Measurements from ENCODE around the gene UCN3.
"Not testable (repeated sequence)": the region's sequence is repeated elsewhere in the genome, so short reads cannot be mapped to it uniquely, and the experiment has no call there.

UCN3 gene

DNA sequence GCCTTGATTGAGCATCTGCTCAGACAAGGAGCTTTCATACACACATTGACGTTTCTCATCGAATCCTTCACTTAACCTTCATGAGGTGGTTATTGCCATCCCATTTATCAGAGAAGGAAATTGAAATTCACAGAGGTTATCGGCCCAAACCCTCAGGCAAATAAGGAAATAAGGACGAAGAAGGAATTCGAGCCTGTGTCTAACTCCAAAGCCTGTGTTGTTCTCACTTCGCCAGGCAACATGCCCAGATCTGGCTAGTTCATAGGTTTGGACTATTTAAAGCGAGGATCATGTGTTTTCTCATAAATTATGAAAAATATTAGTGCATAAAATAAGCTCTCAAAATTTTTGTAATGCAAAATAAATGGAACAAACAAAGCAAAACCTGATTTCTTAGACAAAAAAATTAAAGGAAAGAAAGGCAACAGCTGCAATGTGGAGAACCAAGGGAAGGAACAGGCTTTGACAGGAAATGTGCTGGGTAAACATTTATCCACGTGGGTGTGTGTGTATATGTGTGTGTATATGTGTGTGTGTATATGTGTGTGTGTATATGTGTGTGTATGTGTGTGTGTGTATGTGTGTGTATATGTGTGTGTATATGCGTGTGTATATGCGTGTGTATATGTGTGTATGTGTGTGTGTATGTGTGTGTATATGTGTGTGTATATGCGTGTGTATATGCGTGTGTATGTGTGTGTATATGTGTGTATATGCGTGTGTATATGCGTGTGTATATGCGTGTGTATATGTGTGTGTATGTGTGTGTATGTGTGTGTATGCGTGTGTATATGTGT is 4.8 kb downstream of the UCN3 start:
- no peak for DNase-seq (ENCODE audit: low read depth in 2 of 2)

DNA sequence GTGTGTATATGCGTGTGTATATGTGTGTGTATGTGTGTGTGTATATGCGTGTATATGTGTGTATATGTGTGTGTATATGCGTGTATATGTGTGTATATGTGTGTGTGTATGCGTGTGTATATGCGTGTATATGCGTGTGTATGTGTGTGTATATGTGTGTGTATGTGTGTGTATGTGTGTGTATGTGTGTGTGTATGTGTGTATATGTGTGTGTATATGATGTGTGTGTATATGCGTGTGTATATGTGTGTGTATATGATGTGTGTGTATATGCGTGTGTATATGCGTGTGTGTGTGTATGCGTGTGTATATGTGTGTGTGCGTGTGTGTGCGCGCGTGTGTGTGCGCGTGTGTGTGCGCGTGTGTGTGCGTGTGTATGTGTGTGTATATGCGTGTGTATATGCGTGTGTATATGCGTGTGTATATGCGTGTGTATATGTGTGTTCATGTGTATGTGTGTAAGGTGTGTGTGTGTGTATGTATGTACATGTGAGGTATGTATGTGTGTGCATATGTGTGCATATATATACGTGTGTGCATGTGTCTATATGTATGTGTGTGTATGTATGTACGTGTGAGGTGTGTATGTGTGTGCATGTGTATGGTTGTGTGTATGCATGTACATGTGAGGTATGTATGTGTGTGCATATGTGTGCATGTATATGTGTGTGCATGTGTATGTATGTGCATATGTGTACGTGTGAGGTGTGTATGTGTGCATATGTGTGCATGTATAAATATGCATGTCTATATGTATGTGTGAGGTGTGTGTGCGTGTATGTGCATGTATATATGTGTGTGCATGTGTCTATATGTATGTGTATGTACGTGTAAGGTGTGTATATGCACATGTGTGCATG is 6.0 kb downstream of the UCN3 start:
- no peak for DNase-seq (ENCODE audit: low read depth in 2 of 2)

DNA sequence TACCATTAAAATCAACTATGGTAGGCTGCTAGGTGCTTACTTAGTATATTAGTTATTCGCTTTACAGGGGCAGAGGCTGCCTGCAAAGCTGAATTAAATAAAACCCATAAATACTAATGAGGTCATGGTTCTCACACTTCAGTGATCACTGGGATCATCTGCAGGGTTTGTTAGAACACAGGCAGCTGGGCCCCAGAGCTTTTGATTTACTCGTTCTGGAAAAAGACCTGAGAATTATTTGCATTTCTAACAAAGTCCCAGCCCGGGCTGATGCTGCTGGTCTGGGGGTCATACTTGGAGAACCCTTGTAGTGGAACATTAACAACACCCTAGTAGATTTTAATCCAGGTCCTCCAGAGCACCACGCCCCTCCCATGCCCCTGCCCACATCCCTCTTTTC is 8.5 kb downstream of the UCN3 start:
- DNase-seq (ENCODE audit: low read depth in 2 of 2): no peak

DNA sequence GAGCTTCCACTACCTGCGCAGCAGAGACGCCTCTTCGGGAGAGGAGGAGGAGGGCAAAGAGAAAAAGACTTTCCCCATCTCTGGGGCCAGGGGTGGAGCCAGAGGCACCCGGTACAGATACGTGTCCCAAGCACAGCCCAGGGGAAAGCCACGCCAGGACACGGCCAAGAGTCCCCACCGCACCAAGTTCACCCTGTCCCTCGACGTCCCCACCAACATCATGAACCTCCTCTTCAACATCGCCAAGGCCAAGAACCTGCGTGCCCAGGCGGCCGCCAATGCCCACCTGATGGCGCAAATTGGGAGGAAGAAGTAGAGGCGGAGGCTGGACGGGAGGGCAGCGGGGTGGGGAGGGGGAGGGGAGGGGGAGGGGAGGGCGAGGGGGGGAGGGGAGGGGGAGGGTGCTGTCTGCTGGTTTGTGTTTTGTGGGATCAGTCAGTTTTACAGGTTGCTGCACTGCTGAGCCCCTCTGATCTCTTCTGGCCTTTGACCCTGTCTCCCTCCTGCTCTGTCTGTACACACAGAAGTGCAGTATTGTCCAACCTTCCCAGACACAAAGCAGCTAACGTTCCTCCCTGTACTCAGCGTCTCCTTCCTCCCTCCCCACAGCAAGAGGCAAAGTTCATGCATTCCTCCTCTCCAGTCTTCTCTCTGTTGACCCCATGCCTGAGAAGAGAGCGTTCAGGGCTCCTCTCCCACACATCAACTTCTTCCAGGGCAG is 9.3 kb downstream of the UCN3 start:
- no peak for DNase-seq (ENCODE audit: low read depth in 2 of 2)

DNA sequence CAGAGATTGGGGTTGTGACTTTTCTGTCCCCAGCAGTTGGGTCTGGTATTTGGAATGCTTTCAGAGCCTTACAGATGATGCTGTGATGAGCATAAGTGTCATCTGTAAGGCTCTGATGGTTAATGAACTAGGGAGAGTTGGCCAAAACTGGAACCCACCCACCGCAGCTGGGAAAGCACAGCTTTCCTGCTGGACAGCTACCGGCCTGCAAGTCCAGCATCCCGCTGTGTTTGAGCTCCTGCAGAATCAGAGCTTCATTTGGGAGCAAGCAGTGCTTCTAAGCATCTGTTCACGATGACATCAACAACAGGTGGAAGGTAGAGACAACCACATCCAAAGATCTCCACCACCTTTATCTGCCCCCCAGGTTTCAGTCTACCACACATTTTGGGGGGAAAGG is 11.7 kb downstream of the UCN3 start:
- no peak for DNase-seq (ENCODE audit: low read depth in 2 of 2)

DNA sequence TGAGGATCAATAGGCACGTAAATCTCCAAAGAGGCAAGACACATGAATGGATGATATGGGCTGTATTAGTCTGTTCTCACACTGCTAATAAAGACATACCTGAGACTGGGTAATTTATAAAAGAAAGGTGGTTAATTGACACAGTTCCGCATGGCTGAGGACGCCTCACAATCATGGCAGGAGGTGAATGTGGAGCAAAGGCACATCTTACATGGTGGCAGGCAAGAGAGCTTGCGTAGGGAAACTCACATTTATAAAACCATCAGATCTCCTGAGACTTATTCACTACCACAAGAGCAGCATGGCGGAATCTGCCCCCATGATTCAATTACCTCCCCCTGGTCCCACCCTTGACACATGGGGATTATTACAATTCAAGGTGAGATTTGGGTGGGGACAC is 14.4 kb downstream of the UCN3 start:
- not testable (repeated sequence) for DNase-seq (ENCODE audit: low read depth in 2 of 2)

DNA sequence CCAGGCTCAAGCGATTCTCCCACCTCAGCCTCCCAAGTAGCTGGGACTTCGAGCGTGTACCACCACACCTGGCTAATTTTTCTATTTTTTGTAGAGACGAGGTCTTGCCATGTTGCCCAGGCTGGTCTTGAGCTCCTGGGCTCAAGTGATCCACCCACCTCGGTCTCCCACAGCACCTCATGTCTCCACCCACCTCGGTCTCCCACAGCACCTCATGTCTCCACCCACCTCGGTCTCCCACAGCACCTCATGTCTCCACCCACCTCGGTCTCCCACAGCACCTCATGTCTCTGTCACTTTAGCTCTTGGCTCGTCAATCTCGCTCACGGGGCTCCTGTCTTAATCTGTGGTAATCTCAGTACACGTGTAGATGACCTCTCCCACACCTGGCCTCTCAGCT is 15.6 kb downstream of the UCN3 start:
- DNase-seq (ENCODE audit: low read depth in 2 of 2): not testable (repeated sequence)

DNA sequence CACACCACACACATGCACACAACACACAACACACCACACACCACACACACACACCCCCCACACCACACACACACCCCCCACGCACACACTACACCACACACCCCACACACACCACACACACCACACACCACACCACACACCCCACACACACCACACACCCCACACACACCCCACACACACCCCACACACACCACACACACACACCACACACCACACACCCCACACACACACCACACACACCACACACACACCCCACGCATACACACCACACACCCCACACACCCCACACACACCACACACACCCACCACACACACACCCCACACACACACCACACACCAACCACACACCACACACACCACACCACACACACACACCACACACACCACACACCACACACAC is 16.4 kb downstream of the UCN3 start:
- no peak for DNase-seq (ENCODE audit: low read depth in 2 of 2)

DNA sequence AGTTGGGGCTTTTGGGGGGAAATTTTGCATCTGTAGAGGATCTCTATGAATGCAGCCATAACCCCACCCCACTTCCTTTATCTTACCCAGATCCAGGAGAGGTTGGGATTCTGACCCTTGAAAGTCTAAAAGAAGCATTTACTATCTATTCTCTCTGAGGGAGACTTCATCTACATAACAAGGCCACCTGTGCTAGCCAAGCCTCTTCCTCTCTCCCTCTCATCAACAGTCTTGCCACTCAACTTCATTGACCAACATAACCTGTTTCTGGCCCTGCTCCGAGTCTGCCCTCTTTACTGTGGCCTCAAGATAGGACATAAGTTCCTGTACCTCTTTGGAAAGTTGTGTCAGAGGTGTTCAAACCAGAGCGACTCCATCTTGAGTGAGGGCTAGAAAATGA is 20.5 kb downstream of the UCN3 start:
- DNase-seq (ENCODE audit: low read depth in 2 of 2): no peak

DNA sequence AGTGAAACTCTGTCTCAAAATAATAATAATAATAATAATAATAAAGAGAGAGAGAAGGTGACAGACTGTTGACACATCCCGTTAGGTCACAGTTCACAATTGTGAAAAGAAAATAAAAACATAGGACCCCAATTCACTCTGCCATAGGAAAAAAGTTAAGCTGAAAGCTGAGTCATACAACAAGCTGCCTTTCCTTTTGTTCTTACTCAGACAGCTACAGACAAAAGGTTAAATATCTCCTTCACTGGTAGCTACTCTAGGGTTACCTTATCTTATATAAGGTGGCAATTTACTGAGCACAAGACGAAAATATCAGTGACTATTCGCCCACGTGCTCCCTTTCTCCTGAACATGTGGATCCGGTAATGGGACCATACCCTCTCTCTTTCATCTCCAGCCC is 22.4 kb downstream of the UCN3 start:
- DNase-seq (ENCODE audit: low read depth in 2 of 2): no peak

DNA sequence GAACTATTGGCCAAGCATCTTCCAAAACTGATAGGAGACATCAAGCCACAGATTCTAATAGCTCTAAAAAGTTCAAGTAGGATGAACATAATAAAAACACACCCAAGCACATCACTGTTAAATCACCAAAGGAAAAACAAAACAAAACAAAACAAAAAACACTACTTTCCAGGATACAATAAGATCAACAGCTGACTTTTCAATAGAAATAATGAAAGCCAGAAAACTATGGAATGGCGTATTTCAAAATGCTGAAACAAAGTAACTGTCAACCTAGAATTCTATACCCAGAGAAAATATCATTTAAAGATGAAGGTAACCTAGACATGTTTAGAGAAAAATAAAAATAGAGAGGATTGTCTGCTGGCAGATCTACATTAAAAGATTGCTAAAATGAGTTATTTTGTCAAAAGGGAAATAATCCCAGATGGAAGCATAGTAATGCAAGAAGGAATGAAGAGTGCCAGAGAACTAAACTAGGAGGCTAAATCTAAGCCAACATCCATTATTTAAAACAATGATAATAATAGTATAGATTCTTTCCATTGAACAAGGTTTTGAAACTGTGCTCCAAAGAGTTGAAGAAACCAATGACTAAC is 25.9 kb downstream of the UCN3 start:
- no peak for DNase-seq (ENCODE audit: low read depth in 2 of 2)

DNA sequence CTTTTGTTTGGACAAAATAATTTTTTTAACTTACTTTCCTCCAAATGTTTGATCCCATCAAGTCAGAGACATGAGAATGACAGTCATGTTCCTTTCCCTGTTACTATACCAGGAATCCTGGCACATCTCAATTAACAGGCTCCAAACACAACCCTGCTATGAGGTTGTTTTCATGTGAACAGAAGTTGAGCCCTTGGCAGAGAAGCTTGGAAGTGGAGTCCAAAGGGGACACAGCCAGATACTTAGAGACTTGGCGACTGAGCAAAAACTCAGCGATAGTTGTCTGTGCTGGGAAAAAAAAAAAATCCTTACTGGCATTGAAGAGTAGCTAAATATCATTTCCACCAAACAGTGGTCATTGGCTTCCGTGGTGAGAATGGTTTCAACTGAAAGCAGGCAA is 27.0 kb downstream of the UCN3 start:
- DNase-seq (ENCODE audit: low read depth in 2 of 2): no peak

DNA sequence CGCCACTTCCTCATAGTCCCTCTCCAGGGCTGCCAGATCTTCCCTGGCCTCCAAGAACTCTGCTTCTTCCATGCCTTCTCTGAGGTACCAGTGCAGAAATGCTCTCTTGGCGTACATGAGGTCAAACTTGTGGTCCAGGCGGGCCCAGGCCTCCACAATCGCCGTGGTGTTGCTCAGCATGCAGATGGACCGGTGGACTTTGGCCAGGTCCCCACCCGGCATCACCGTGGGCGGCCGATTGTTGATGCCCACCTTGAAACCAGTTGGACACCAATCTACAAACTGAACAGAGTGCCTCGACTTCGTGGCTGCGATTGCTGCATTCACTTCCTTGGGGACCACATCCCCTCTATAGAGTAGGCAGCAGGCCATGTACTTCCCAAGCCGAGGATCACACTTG is 28.8 kb downstream of the UCN3 start:
- DNase-seq (ENCODE audit: low read depth in 2 of 2): no peak

DNA sequence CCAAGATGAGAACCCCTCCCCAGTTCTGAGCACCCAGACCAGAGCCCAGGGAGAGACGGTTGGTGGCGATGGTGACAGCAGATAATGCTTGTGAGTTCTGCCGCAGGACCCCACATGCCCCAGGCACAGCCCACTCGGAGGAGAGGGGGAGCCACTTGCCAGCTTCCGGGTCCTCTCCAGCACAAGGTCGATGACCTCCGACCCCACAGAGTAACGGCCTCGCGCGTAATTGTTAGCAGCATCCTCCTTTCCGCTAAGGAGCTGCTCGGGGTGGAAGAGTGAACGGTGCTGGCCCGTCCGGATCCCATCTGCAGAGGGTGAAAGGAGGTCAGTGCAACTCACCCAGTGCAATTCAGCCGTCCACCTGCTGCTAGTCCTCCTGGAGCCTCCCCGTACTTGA is 30.4 kb downstream of the UCN3 start:
- DNase-seq (ENCODE audit: low read depth in 2 of 2): no peak

DNA sequence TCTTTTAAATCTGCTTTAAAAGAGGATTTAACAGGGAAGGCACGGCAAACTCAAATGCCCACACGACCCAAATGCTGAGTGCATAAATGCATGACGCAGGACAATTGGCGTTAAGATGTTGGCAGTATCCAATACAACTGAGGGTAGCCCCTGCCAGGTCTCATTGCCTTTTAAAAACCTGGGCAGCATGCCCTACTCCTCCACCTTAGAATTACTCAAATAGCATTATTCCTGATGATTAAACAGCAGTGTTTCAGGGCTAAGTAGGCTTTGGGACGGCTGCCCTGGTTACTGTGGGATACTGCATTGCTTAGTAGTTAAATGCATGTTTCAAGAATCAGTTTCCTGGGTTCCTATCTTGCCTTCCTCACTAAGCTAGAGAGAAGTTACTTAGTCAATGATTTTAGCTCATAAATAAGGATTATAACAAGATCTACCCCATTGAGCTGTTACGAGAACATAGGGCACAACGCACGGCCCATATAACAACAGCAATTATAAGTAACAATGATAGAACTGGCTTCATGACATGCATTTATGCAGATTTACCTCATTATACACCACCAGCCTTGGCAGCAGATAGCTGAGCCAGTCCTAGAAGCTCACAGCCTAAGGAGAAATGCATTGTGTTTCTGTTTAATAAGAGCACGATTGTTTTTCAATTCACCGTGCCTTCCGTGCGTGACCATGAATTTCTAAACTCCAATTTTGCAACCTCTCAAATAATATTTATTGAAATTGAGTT is 32.0 kb downstream of the UCN3 start:
- DNase-seq (ENCODE audit: low read depth in 2 of 2): no peak

DNA sequence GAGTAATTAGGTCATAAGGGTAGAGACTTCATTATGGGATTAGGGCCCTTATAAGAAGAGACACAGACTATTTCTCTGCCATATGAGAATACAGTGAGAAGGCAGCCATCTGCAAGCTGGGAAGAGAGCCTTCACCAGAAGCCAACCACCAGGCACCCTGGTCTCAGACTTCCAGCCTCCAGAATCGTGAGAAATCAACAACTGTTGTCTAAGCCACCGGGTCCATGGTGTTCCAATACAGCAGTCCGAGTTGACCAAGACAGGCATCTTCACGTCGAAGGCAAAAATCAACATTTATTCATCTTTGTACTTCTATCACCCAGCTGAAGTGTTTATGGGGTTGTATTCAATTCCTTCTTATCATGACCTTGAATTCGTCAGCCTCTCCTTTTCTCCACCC is 34.6 kb downstream of the UCN3 start:
- DNase-seq (ENCODE audit: low read depth in 2 of 2): no peak

DNA sequence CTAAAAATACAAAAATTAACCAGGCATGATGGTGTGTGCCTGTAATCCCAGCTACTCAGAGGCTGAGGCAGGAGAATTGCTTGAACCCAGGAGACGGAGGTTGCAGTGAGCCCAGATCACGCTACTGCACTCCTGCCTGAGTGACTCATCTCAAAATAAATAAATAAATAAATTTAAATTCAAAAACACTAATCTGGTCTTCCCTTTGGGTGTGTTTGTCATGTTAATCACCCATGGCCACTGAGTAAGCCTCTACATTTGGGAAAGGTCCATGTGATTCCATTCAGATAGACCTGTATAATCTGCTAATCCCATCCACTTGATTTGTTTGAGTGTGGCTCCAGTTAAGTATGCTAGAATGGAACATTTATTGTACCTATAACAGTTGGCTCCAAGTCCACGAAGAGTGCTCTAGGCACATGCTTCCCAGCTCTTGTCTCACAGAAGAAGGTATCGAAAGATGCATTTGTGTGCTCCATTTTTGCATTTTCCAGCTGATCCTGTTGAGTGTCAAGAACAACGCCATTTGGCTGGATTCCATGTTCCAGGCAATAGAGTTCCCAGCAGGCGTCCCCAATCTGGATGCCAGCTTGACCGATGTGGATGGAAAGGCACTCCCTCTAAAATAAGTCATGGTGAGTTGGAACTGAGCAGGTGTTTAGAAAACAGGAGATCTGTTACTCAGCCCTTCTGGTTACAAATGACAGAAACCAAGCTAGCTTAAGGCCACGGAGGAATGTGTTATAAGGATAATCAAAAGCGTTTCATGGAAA is 35.9 kb downstream of the UCN3 start:
- no peak for DNase-seq (ENCODE audit: low read depth in 2 of 2)

DNA sequence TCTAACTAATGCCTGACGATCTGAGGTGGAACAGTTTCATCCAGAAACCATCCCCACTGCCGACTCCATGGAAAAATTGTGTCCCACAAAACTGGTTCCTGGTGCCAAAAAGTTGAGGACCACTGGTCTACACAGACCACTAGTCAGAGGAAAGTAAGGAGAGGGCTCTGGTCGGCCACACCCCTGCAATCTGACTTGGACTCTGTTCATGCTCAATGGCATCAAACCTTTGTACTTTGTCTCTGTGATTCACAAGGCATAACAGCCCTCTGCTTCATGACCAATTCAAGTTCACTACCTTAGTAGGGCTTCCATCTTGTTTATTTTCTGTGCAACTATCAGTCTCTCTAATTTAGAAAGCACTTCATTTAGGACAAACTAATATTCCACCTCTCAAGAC is 38.0 kb downstream of the UCN3 start:
- DNase-seq (ENCODE audit: low read depth in 2 of 2): no peak

DNA sequence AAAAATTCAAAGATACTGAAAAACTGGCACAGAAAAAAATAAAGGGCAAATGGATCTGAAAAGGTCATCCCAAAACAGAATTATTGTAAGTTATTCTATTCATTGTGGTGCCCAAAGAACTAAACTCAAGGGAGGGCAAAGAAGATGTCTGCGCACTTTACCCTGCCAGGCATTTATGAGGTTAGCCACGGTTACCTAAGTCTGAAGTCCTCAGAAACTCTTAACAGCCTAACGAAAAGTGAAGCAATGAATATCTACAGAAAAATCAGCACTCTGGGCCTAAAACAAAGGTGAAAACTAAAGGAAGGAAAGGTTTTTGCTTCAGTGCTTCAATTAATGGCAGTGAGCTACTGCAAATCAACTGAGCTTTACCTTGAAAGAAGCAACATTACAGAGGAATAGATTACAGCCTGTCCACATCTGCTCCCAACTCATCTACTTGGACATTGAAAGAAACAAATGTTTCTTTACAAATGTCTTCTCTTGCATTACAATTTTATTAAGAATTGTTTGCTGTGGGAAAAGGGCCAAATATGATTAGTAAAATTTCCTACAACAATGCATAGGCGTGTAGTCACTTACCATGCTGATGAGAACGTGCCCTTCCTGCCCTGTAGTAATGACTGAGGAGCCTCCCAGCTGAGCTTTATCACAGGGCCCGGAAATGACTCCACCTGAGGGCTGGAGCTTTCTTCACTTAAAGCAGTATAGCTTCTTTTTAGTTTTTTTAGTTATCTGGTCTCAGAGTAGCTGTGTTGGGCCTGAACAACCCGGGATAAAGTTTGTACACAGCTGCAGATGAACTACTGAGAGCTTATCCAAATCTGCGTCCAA is 39.7 kb downstream of the UCN3 start, which contains the start of gene TUBAL3:
Gene TUBAL3 (minus strand): TSS at position 621 of the 834 bp plus-strand sequence. CDS start 36 bp downstream, at position 585.
- DNase-seq (ENCODE audit: low read depth in 2 of 2): no peak

DNA sequence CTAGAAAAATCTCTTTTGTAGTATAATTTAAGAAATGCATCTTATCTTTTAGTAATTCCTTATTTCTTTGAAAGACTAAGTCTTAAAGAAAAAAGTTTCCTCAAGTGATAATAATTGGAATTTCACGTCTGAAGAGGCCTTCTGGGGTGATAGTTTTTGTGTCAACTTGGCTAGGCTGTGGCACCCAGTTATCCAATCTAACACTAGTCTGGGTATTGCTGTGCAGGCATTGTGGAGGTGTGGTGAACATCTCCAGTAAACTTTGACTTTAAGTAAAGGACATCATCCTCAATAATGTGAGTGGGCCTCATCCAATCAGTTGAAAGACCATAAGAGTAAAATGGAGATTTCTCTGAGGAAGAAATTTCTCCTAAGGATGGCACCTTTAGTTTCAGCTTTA is 42.2 kb downstream of the UCN3 start:
- DNase-seq (ENCODE audit: low read depth in 2 of 2): no peak

Measured in stimulated activated CD8-positive, alpha-beta memory T cell treated with anti-CD3 and anti-CD28 coated beads, Interleukin-2, amount 100 ng/mL, for 1 hour (primary cell).